Activated T-helper 1 cell treated with anti-CD3 and anti-CD28 coated beads, Interleukin-2, amount 50 U/mL, for 16 hours (primary cell): ENCODE measurements around the gene PRR7.
"Not testable (repeated sequence)": the region's sequence is repeated elsewhere in the genome, so short reads cannot be mapped to it uniquely, and the experiment has no call there.

Experiments
- DNase-seq, 2 donors: peaks; one replicate each; pipeline ENCODE4 v3.0.0-alpha.2; 2020; ENCODE audit warnings: low read depth in 1 of 2, low spot score in 1 of 2

Gene PRR7

DNA sequence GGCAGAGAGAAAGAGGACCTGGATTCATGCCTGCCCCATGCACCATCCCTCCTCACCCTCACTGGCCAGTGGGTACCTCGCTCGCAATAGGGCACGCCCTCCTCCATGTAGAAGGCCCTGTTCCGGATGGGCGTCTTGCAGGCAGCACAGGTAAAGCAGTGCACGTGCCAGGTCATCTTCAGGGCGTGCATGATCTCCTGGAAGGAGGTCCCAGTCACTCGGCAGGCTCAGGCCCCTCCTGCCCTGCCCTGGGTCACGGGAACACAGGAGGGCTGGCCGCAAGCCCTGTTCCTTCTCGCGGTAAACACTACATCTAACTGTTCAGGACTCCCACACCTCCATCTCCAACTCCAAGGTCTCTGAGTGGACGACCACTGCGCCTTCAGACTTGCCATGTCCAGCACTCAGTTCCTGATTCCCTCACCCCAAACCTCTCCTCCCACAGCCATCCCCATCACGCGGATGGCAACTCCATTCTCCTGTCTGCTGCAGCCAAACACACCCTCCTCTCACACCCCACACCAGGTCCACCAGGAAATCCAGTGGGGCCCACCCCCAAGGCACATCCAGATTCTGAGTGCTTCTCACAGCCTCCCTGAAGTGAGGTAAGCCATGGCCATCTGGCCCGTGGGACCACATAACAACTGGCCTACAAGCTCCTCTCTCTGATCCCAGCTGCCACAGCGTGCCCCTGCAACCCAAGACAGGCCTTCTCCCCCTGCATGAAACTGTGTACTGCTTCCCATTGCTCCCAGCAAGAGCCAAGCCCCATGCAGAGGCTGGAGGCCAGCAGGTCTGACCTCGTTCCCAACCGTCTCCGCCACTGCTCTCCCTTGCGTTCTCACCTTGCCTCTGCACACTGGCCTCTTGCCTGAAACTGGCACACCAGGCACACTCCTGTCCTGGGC lies 37.6 kb downstream of the PRR7 start:
- no peak for DNase-seq

DNA sequence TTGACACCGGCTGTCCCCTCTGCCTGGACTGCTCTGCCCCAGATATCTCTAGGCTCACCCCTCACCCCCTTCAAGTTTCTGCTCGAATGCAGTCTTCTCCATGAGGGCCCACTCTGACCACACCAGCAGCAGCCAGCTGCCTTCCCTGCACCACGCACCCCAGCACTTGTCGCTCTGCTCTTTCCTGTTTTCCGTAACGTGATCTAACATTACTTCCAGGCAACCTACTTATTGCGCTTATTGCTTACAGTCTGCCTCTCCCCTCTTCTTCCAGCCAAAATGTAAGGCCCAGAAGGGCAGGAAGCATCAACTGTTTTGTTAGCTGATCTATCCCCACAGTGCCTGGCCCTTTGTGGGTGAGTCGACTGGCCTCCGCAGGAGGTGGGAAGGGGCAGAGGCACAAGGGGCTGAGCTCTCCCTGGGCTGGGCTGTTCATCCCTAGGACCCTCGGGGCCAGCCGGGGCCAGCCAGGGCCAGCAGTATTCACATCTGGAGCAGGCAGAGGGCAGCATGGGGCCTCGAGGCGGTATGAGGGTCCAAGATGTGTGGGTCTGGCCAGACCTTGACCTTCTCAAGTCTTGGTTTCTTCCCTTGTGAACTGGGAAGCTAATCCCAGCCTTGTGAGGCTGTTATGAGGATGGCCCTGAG lies 38.4 kb downstream of the PRR7 start:
- DNase-seq, result no peak

DNA sequence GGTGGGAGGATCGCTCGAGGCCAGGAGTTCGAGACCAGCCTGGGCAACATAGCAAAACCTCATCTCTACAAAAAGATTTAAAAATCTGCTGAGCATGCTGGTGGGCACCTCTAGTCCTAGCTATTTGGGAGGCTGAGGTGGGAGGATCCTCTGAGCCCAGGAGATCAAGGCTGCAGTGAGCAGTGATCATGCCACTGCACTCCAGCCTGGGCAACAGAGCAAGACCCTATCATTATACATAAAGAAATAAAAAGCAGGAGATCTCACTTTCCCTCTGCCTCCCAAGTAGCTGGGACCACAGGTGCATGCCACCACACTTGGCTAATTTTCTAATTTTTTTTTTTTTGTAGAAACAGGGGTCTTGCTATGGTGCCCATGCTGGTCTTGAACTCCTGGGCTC lies 39.1 kb downstream of the PRR7 start:
- DNase-seq, result not testable (repeated sequence)

DNA sequence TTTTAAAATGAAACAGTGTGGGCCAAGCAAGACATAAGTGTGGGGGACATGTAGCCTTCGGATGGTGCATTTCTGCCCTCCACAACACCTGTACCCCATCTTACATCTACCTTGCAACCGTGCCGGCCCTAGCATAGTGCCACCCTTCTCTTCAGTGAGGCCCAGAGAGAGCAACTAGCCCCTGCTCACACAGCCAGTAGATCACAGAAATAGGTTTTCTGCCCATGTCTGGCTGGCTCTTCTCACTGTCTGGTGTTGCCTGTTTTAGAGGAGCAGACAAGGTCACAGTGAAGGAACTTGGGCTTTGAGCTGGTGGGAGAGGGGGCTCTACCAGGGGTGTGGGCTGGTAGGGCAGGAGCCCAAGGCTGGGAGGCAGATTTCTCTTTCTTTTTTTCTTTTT lies 39.6 kb downstream of the PRR7 start:
- no peak for DNase-seq

DNA sequence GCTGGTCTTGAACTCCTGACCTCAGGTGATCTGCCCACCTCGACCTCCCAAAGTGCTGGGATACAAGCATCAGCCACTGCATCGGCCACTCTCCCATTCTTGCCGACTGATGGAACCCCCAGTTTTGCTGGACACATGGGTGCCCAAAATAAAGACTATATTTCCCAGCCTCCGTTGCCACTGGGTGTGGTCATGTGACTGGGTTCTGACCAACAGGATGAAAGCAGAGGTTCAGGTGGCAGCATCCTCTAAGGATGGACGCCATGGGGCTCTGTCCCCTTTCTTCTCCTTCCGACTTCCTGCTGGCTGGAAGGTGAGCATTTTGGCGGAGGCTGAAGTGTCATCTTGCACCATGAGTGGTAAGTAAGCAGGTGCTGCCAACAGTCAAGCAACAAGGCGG lies 40.5 kb downstream of the PRR7 start:
- DNase-seq, result no peak

DNA sequence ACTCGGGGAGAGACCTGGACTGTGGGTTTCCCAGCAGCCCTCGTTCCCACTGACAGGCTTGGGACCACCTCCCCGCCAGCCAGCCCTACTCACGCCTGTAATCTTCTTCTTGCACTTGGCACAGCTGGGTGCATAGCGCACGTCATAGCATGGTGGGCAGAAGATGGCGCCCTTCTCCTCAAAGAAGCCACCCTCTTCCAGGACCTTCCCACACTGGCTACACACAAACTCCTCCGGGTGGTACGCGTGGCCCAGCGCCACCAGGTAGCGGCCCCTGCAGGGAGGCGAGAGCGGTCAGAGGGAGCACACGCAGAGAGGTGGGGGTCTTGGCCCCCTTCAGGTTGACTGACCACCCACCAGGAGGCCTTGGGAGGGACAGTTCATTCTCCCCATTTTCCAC lies 41.4 kb downstream of the PRR7 start:
- DNase-seq, result no peak

DNA sequence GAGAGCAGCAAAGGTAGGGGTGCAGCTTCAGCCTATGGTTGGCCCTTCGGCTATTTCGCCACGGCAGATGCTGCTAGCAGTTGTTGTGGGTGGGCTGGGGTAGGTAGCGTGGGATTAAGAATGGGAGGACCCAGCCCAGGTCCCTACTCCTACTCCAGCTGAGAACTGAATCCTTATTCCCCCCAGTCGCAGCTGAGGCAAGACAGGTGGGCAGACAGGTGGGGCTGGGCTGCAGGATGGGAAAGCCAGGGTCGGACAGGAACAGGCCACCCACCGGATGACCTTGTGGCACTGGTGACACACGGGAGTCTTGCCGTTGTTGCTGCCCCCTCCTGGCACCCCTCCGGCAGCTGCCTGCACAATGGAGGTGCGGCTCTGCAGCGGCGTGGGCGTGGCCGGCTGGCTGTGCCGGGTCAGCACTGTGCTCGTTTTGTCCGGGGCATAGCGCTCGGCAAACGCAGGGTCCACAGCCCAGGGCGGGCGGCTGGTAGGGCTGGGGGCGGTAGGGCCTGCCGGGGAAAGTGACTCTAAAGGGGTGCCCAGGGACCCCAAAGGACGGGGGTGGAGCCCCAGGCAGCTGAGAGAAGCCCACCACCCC lies 42.6 kb downstream of the PRR7 start:
- no peak for DNase-seq

DNA sequence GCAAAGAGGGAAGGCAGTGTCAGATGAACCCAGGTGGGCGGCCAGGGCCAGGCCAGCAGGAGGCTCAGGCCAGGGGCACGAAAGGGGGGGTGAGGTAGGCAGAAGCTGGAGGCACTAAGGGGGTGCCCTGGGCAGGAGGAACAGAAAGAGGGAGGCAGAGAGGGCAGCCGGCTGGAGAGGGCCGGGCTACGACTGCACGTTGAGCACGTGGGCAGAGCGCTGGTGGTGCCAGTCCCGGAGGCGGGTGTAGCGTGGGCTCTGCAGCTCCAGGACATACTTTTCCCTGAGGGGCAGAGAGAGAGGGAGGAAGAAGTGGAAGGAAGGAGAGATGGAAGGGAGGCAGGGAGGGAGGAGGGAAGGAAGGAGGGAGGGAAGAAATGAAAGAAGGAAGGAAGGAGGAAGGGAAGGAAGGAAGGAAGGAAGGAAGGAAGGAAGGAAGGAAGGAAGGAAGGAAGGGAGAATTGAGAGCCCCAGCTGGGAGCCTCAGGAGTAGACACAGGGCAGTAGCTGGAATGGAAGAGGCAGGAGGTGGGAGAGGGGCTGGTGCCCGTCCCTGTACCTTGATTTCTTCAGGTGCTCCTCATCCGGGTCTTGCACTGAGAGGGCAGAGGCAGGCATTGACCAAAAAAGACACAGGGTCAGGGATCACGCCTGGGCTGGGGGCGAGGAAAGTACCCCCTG lies 43.8 kb downstream of the PRR7 start:
- no peak for DNase-seq

DNA sequence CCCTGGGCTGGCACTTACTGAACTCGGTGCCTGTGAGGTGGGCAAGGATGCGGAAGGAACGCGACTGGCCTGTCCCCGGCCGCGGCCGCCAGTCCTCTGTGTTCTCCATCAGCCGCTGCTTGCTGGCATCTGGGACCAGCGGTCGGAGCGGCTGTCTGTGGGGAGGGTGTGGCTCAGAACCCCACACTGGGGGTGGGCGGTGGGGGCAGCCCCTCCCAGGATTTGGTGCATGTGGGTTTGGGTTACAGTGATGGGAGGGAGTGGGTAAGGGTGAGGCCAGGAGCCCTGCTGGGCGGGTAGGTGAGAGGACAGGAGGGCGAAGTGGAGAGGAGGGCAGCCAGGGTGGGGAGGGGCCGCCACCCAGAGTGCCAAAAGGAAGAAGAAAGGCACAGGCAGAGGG lies 44.4 kb downstream of the PRR7 start:
- DNase-seq, result no peak

DNA sequence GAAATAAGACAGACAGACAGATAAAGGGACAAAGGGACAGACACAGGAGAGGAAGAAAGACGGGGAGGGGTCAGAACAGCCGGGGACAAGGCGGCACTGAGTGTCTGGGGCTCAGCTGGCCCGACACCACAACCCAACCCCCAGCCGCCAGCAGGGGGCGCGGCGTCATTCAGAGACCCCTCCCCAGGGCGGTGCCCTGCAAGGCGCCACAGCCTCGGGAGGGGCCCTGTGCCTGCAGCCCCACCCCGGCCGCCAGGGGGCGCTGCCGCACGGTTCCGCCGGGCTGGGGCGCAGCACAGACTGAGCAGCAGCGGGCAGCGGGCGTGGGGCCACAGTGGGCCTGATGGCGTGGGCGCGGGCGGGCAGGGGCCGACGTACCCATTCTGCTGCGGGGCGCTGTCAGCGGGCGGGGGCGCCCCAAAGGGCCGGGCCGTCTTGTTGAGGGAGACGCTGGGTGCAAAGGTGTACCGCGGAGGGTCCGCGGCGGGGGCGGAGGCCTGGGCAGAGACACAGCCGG lies 44.9 kb downstream of the PRR7 start:
- DNase-seq, result no peak

DNA sequence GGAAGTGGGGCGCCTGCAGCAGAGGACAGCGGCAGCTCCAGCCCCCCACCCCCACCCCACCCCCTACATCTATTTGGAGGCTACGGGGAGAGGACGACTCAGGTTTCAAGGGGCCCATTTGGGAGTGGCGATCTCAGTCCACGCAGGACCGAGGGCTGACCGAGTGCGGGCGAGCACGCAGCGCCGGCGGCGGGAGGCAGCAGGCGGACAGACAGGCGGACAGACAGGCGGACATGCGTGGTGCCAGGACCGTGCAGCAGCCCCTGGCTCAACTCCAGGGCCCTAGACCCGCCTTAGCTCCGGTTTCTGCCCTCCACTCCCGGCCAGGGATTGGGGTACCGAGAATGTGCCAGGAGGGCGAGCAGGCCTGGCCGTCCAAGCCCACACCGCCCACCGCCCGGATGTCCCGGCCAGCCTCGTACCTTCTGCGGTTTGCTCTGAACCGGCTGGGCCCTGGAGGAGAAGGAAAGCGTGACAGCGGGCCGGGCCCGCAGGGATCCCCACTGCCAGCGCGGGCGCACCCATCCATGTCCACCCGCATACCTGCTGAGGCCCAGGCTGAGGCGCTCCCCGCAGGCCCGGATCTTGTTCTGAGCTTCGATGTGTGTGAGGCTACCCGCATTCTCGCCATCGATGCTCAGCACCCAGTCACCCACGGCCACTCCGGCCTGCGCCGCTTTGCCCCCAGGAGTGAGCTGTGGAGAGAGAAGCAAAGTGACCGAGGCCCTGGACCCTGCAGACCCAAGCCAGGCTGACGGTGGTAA lies 45.6 kb downstream of the PRR7 start:
- no peak for DNase-seq

DNA sequence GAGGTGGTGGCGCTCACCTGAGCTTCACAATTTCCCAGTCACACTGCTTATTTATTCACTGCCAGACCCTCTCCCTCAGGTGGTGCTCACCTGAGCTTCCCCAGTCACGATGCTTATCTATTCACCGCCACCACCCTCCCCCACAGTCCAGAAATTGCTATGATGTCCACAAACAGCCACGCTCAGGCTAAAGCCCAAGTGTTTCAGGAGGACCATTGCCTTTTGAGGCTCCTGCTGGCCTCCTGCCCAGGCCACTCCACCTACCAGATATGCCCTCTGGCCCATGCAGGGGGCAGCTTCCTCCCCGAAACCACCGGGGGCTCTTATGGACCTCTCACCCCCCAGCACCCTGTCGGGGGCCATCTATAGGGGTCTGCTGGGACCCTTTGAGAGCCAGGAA lies 46.2 kb downstream of the PRR7 start:
- no peak for DNase-seq

DNA sequence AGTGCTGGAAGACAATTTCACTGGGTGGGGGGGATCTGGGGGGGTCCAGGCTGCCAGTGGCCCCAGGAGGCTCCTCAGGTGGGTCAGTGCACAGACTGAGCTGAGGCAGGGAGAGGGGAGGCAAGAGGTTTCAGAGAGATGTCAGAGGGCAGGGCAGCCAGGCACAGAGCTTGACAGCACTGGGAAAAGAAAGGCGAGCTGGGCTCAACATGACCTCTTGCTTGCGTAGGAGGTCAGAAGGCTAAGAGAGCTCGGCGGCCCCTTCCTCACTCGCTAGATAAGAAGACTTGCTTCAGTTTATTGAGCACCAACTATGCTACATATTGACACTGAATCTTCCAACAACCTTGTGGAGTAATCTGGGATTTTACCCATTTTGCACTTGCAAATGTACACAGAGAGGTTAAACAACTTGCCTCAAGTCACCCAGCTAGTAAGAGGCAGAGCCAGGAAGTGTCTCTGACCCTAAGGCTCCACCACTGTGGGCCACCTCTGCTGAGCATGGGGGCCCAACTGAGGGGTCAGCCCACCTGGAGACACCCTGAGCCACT lies 47.3 kb downstream of the PRR7 start:
- no peak for DNase-seq

DNA sequence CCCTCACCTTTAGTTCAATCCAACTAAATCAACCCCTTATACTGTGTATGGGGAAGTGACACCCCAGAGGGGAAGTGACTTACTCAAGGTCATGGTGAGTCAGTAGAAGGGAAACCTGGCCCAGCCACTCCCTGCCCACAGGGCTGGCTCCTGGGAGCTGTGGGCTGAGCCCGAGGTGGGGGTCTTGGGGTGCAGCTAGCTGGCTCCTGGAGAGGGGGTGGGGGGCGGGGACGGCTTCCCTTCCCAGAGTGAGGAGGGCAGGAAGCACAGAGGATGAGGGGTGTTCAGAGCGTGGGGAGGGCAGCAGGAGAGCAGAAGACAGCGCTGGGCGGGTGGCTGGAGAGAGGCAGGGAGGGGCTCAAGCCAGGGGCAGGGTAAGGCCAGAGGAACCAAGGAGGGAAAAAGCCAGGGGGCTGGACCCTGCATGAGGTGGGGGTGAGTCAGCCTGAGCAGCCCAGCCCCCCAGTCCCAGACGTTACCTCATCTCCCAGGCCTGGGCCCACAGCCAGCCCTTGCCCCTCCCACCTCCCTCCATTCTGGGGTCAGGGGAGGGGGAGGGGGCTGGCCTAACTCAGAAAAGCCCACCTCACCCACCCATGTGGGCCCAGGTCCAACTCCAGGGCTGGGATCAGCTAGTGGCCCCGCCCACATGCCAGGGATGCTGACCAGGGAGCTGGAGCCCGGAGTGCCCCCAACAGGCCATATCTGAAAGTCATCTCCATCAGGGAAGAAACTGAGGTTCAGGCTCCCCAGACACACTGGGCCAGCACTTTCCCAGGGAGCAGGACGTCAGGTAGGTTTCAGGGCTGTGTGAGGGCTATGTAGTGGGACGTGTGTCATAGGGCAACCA lies 48.0 kb downstream of the PRR7 start:
- DNase-seq, result no peak

DNA sequence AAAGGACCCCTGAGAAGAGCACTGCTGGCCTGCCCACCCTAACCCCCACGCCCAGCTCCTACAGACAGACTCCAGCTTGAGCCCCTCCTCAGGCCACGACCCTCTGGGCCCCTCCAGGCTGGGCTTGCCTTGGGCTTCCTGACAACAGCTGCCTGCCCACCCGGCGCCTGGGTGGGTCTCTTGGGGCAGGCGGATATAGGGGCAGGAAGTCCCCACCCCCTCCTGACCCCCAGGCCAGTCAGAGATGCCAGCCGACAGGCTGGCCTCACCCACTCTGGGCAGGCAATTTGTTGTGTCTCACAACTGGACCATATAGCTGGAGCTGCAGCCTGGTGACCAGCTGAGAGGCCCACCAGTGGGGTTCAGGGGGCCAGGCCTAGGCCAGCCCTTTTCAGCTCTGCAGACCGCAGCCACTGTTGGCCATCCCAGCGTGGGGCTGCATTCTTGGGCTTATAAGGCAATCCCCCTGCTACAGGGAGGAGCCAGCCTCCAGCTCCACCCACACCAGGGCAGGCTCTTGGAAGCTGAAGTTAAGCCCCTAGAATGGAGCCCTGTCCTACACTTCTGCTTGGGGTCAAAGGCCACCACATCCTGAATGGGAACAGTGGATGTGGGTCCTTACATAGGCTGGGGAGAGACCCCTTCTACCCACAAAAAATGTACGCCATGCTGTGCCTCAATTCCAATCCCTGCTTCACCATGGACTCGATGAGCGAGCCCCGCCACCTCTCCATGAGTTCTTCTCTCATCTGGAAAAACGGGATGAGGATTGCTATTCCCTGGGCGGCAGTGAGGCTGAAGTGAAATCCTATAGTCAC lies 48.8 kb downstream of the PRR7 start:
- no peak for DNase-seq

DNA sequence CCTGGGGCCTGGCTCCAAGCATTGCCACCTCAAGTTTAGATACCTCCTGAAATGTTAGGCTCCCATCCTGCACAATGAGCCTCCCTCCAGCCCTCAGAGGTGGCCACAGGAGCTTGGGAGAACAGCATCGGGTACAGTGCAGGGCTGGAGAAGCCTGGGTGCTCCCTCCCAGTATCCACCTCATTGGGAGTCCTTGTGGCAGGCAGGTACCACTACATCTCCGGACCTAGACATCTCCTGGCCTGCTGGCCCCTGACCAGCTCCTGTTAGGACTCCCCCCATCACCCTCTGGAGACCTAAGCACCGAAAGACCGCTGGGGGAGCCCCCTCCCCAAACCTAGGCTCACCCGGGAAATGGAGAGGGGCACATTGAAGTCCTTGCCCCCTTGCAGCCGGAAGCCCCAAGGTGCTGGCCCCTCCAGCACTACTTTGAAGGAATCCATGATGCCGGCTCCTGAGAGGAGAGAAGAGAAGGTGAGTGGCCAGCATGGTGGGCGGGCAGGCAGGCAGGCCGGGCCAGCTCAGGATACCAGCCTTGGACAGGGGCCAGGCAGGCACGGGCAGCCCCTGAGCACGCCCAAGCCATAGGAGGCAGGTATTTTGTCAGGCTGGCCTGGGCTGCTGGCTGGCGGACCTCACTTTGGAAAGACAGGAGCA lies 49.6 kb downstream of the PRR7 start:
- DNase-seq, result no peak

DNA sequence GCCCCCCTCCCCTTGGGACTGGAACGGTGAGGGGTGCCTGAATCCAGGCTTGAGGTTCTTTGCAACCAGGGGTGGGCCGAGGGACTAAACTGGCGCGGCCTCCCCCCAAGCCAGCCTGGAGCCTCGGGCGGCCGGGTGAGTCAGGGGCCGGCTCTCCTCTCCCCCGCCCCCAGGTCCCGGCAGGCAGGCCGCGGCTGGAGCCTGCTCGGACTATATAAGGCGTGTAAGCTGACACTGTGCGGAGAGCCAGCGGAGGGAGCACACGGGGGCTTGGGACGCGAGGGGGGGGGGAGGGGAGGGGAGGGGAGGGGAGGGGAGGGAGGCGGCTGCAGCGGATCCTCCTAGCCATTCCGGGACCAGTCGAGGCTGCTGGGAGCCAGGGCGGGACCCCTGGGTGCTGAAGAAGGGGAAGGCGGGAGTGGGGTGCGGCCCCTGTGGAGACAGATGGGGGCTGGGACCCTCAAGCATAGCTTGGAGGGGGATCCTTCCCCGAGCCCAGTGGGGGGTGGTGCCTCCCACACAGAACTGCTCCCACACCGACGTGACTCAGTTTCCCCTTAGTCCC lies 50.2 kb downstream of the PRR7 start:
- DNase-seq, result no peak
